SIG-M5 treated with dmso at 0.1 percent for 504 hours (cell line): ENCODE measurements around the gene CBARP.
"Not testable (repeated sequence)": the region's sequence is repeated elsewhere in the genome, so short reads cannot be mapped to it uniquely, and the experiment has no call there.

Experiments
- DNase-seq: peaks from one replicate; lab custom pipeline; 2025; ENCODE audit not compliant: unreplicated experiment; lab: John Stamatoyannopoulos, UW

CBARP gene

GRCh38 chr19:1214299-1214861, 23.4 kb downstream of the CBARP start:
- no peak for DNase-seq

DNA sequence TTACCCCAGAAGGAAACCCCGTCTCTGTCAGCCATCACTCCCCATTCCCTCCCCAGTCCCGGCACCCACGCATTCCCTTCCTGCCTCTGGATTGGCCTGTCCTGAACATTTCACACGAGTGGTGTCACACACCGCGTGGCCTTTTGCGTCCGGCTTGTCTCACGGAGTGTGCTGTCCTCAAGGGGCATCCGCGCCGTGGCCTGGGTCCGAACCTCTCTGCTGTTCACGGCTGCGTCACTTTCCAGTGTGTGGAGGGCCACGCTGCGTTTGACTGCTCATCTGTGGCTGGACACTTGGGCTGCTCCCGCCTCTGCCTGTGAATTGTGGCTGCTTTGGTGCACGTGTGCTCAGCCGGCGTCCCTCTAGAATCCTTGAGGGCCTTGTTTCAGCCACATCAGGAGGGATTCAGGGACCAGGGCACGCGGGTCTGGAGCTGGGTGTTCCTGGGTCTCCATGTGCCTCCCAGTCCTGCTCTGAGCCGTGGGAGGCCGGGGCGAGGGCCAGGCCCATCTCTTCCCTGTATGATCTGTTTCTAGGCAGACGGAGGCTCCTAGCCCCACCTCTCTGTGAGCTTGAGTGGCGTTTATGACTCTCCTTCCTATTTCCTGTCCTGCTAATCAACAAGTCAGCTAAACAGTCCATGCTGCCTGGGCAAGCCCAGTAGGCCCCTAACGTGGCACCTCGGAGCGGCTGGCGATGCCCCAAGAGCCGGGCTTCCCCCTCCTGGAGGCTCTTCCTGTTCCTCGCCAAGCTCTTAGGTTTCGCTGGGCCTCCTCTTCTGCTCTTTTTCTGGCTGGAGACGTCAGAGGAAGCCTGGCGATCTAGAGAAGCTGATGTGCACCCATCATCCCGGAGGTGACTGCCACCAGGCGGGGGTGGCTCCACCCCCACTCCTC, 24.2 kb downstream of the CBARP start:
- peak; percentile 35 for DNase-seq

DNA sequence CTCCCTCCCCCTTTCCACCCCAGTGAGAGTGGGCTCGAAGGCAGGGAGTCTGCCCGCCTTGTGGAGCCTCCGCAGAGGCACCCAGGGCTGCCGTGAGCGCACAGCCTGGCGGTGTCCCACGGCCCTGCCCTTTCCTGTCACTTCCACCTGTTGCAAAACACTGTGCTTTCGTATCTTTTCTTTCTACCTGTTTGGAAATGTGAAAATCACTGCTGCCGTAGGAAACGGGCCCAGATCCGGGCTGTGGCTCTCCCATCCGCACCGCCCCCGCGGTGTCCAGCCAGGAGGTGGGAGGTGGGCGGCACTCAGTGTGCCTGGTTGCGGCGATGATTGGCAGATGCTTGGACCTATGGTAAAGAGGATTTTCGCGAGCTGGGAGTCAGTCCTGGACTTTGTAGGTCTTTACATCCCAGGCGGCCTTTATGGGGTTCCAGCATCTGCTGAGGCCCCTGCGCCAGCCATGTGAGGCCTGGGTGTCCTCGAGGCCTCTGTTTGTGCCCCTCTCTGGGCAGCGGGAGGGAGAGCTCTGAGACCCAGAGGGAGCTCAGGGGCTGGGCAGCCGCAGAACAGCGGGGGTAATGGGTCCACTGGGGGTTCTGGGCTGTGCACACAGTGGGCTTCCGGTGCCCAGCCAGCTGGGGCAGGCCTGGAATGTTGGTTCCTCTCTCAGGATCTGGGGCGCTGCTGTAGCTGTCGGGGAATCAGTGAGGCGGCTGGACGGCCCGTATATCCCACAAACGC, 26.1 kb downstream of the CBARP start:
- DNase-seq: no peak

DNA sequence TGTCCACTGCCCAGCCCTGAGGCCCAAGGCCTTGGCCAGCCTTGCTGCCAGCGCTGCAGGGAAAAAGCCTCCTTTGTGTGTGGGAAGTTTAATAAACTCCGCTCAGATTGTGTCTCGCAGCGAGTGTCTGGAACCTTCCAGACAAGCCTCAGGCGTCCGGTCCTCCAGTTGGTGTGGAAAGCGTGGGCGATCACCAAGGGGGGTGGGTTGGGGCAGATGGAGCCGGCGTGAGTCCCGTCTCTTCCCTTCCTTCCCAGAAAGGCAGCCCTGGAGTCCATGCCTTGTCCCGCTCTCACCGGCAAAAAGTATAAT, 27.6 kb downstream of the CBARP start:
- DNase-seq: no peak

- not testable (repeated sequence) for DNase-seq
Observed at GRCh38 chr19:1208830-1209229, 29.0 kb downstream of the CBARP start.

DNA sequence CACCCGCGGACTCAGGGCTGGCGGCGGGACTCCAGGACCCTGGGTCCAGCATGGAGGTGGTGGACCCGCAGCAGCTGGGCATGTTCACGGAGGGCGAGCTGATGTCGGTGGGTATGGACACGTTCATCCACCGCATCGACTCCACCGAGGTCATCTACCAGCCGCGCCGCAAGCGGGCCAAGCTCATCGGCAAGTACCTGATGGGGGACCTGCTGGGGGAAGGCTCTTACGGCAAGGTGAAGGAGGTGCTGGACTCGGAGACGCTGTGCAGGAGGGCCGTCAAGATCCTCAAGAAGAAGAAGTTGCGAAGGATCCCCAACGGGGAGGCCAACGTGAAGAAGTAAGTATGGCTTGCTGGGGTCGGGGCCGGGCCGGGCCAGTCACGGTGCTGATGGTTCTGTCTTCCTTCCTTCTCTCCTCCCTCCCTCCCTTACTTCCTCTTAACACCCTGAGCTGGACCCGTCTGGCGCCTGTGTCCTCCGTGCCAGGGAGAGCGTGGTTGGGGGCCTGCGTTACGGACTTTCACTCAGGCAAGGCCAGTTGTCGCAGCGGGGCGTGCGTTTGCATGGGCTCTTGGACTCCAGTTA, 30.8 kb downstream of the CBARP start:
- DNase-seq: peak; percentile 61

DNA sequence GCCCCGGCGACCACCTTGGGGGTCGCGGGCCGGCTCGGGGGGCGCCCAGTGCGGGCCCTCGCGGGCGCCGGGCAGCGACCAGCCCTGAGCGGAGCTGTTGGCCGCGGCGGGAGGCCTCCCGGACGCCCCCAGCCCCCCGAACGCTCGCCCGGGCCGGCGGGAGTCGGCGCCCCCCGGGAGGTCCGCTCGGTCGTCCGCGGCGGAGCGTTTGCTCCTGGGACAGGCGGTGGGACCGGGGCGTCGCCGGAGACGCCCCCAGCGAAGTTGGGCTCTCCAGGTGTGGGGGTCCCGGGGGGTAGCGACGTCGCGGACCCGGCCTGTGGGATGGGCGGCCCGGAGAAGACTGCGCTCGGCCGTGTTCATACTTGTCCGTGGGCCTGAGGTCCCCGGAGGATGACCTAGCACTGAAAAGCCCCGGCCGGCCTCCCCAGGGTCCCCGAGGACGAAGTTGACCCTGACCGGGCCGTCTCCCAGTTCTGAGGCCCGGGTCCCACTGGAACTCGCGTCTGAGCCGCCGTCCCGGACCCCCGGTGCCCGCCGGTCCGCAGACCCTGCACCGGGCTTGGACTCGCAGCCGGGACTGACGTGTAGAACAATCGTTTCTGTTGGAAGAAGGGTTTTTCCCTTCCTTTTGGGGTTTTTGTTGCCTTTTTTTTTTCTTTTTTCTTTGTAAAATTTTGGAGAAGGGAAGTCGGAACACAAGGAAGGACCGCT, 31.5 kb downstream of the CBARP start:
- no peak for DNase-seq

GRCh38 chr19:1205114-1206099, 32.4 kb downstream of the CBARP start, which contains the start of gene STK11:
TSS of gene STK11 (plus strand) at chr19:1205778. CDS start at chr19:1206914, 1,136 bp downstream.
- peak; percentile 93 for DNase-seq

- not testable (repeated sequence) for DNase-seq
Observed at GRCh38 chr19:1200614-1201013, 37.2 kb downstream of the CBARP start.

GRCh38 chr19:1199531-1199930, 38.3 kb downstream of the CBARP start:
- no peak for DNase-seq

GRCh38 chr19:1189419-1189818, 48.4 kb downstream of the CBARP start:
- no peak for DNase-seq

DNA sequence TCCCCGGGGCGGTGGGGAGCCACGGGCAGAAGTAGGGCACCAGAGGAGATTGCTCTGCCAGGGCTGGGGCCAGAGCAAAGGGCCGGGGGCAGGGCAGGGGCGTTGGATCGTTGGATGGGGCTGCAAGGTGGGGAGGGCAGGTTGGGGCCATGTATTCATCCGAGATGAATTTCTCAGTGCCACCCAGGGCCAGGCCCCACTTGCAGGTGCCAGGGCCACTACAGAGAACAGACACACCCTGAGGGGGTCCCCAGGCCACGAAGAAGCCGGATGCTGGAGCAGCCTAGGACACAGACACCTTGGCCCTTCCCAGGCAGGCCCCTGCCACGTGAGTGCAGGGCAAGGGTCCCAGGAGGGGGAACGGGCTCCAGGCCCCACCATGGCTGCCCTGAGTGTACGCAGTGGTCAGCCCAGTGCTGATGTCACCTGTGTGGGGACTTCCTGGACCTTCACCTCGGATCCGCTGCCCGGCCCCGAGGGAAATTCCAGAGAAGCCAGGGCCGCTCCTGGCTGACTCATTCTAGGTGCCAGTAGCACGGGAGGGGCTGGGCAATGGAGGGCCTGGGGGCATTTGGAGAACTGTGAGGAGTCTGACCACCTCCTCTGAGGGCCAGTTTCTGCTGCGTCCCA, 54.1 kb downstream of the CBARP start:
- peak; percentile 24 for DNase-seq

DNA sequence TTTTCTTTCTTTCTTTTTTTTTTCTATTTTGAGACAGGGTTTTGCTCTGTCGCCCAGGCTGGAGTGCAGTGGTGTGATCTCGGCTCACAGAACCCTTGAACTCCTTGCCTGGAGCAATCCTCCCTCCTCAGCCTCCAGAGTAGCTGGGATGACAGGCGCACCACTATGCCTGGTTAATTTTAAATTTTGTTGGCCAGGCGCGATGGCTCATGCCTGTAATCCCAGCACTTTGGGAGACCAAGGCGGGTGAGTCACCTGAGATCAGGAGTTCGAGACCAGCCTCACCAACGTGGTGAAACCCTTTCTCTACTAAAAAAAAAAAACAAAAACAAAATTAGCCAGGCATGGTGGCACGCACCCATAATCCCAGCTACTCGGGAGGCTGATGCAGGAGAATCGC, 55.1 kb downstream of the CBARP start:
- no peak for DNase-seq

DNA sequence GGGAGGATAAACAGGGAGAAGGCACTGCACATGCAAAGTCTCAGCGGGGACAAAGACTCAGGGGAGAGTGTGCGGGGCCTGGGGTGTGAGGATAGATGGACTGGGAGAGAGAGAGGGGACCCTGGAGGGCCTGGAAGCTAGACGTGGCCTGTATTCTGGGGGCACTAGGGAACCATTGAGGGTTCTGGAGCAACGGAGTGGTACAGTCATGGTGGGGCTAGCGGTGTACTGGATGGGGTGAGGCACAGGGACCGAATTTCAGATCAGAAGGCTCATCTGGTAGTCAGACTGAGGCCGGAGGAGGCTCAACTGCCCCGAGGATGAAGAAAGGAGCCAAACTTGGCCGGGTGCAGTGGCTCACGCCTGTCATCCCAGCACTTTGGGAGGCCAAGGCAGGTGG, 55.7 kb downstream of the CBARP start:
- no peak for DNase-seq

GRCh38 chr19:1181606-1182005, 56.2 kb downstream of the CBARP start:
- DNase-seq: no peak
